GM23338 (cell line): ENCODE measurements around the gene POLA1. TPM values are rescaled to one million over a fixed set of nuclear protein-coding genes. Genes with fewer than 3 reads are reported as not detected.

Source experiments
- ATAC-seq: fragments of 200-7000 bp; cut with Tn5 transposase; 3 replicates; pipeline ENCODE4 v1.9.1; 2020
- DNase-seq: peaks from one replicate; pipeline ENCODE4 v3.0.0-alpha.2; 2015; ENCODE audit warnings: low spot score
- H2AFZ ChIP-seq: fragments of 200-600 bp; sonication (generic); 2 replicates; pipeline ENCODE4 v1.8.0; 2016; ENCODE audit warnings: antibody characterized with exemption, mild to moderate bottlenecking, moderate library complexity
- H3F3A ChIP-seq: fragments of 200-600 bp; sonication (generic); replicated peaks from 2 replicates; pipeline ENCODE4 v1.8.0; 2017; ENCODE audit warnings: antibody characterized with exemption, mixed run types, low read depth
- H3K27ac ChIP-seq: fragments of 200-600 bp; sonication (generic); 2 replicates; pipeline ENCODE4 v1.6.1; 2016; ENCODE audit warnings: low read depth
- H3K27me3 ChIP-seq: fragments of 200-600 bp; sonication (generic); 2 replicates; pipeline ENCODE4 v1.8.0; 2016; ENCODE audit warnings: mild to moderate bottlenecking, mixed run types, moderate library complexity; ENCODE audit not compliant: insufficient read depth
- H3K36me3 ChIP-seq: fragments of 200-600 bp; sonication (generic); 2 replicates; pipeline ENCODE4 v1.8.0; 2016; ENCODE audit warnings: mild to moderate bottlenecking; ENCODE audit not compliant: insufficient read depth
- H3K4me1 ChIP-seq: fragments of 200-600 bp; sonication (generic); 2 replicates; pipeline ENCODE4 v1.8.0; 2016; ENCODE audit warnings: mild to moderate bottlenecking, moderate library complexity; ENCODE audit not compliant: insufficient read depth
- H3K4me2 ChIP-seq: fragments of 200-600 bp; sonication (generic); 2 replicates; pipeline ENCODE4 v1.7.1; 2017; ENCODE audit warnings: mixed run types
- H3K4me3 ChIP-seq: fragments of 200-600 bp; sonication (generic); 2 replicates; pipeline ENCODE4 v1.6.1; 2016; ENCODE audit warnings: mixed run types
- H3K79me2 ChIP-seq: fragments of 200-600 bp; sonication (generic); replicated peaks from 2 replicates; pipeline ENCODE4 v1.8.0; 2017; ENCODE audit warnings: mild to moderate bottlenecking; ENCODE audit not compliant: insufficient read depth
- H3K9me2 ChIP-seq: fragments of 200-600 bp; sonication (generic); 2 replicates; pipeline ENCODE4 v1.8.0; 2017; ENCODE audit not compliant: insufficient read depth
- H4K20me1 ChIP-seq: fragments of 200-600 bp; sonication (generic); replicated peaks from 2 replicates; pipeline ENCODE4 v1.8.0; 2017; ENCODE audit warnings: mild to moderate bottlenecking; ENCODE audit not compliant: insufficient read depth
- H3K27ac Mint-ChIP-seq: 2 replicates; pipeline ENCODE4 v1.8.0; 2020; ENCODE audit warnings: inconsistent platforms, mild to moderate bottlenecking, moderate library complexity, mixed read lengths
- H3K27me3 Mint-ChIP-seq: 3 replicates; pipeline ENCODE4 v1.8.0; 2022; ENCODE audit warnings: low read depth, mild to moderate bottlenecking, moderate library complexity, mixed read lengths, inconsistent platforms; ENCODE audit not compliant: insufficient read depth, poor library complexity
- H3K36me3 Mint-ChIP-seq: 3 replicates; pipeline ENCODE4 v1.8.0; 2021; ENCODE audit warnings: low read depth, mild to moderate bottlenecking, inconsistent platforms, moderate library complexity, mixed read lengths
- H3K4me1 Mint-ChIP-seq: 3 replicates; pipeline ENCODE4 v1.8.0; 2020; ENCODE audit warnings: mild to moderate bottlenecking, inconsistent platforms, mixed read lengths
- H3K4me3 Mint-ChIP-seq: 3 replicates; pipeline ENCODE4 v1.8.0; 2021; ENCODE audit warnings: moderate library complexity, mild to moderate bottlenecking, inconsistent platforms, mixed read lengths
- H3K9me3 Mint-ChIP-seq: 3 replicates; pipeline ENCODE4 v1.8.0; 2020; ENCODE audit warnings: moderate library complexity, mild to moderate bottlenecking, inconsistent platforms, mixed read lengths
- CREB1 ChIP-seq: fragments of 250-450 bp; sonication (Bioruptor Pico); IDR thresholded peaks from 2 replicates; pipeline ENCODE4 v1.5.0; 2020; ENCODE audit warnings: low read depth, mild to moderate bottlenecking, moderate library complexity
- EZH2 ChIP-seq: fragments of 200-600 bp; sonication (generic); IDR thresholded peaks from one replicate; pipeline ENCODE4 v1.8.0; 2017; ENCODE audit warnings: antibody characterized with exemption, mild to moderate bottlenecking, low read depth; ENCODE audit not compliant: unreplicated experiment
- EZH2phosphoT487 ChIP-seq: fragments of 200-600 bp; sonication (generic); IDR thresholded peaks from one replicate; pipeline ENCODE4 v1.8.1; 2018; ENCODE audit warnings: antibody characterized with exemption; ENCODE audit not compliant: unreplicated experiment
- JUNB ChIP-seq: IDR thresholded peaks from one replicate; pipeline ENCODE4 v1.6.1; 2016; ENCODE audit warnings: antibody characterized with exemption; ENCODE audit not compliant: unreplicated experiment
- NANOG ChIP-seq: IDR thresholded peaks from 2 replicates; pipeline ENCODE4 v1.6.1; 2016; ENCODE audit warnings: antibody characterized with exemption, borderline replicate concordance
- POLR2AphosphoS5 ChIP-seq: IDR thresholded peaks from 2 replicates; pipeline ENCODE4 v1.6.1; 2016; ENCODE audit warnings: antibody characterized with exemption, low read depth
- REST ChIP-seq: IDR thresholded peaks from one replicate; pipeline ENCODE4 v1.6.1; 2018; ENCODE audit warnings: antibody characterized with exemption; ENCODE audit not compliant: unreplicated experiment
- STAT1 ChIP-seq: IDR thresholded peaks from one replicate; pipeline ENCODE4 v1.6.1; 2016; ENCODE audit warnings: antibody characterized with exemption; ENCODE audit not compliant: unreplicated experiment
- ZNF114 ChIP-seq: fragments of 250-450 bp; sonication (Bioruptor Pico); IDR thresholded peaks from 2 replicates; pipeline ENCODE4 v1.5.0; 2020; ENCODE audit warnings: mild to moderate bottlenecking, moderate library complexity
- polyA plus RNA-seq: library from polyadenylated mRNA; unstranded; fragments of >200 nt; fragmentation: Nextera tagmentation; extraction: Ambion mirVana; gene quantifications from 2 replicates; pipeline ENCODE4 v1.2.1, GENCODE V29; 2016
- total RNA-seq: library from RNA; depleted of rRNA; stranded (reverse); fragments of >200 nt; shearing (Covaris generic); gene quantifications from 2 replicates; pipeline ENCODE4 v1.2.3, GENCODE V29; 2014
- TF ChIP-seq, protein P1 (sequence below): fragments of 250-450 bp; sonication (Bioruptor Pico); IDR thresholded peaks from 2 replicates; pipeline ENCODE4 v1.5.0; 2020; ENCODE audit warnings: mild to moderate bottlenecking, moderate library complexity
- TF ChIP-seq, protein P2 (sequence below): IDR thresholded peaks from 2 replicates; pipeline ENCODE4 v1.6.1; 2016; ENCODE audit warnings: antibody characterized with exemption

POLA1 gene
- total and polyA plus RNA-seq, 2 experiments from 2014 or later = 12.6 to 36.6 TPM

- Histone ChIP-seq H3K27me3 (no peaks in the 10 kb centered on the region), H2AFZ (no peak overlapping the region), H3K36me3 (no peaks in the 10 kb centered on the region), H3K4me3 (no peak overlapping the region), H3K27ac (no peak overlapping the region), H3F3A (no peaks in the 10 kb centered on the region), H3K4me2 (no peak overlapping the region), H4K20me1 (no peaks in the 10 kb centered on the region), H3K9me2 (no peaks in the 10 kb centered on the region), H3K4me1 (peaks cover 13% of the 10 kb centered on the region), H3K79me2 (no peaks in the 10 kb centered on the region)
- ATAC-seq (no peak), DNase-seq (no peak)
- H3K27me3 Mint-ChIP-seq = no peaks in the 10 kb centered on the region
- TF ChIP-seq EZH2phosphoT487 (no peak), ZNF114 (no peak), JUNB (no peak), REST (no peak), STAT1 (no peak), POLR2AphosphoS5 (no peak), EZH2 (no peak), NANOG (no peak)
- H3K4me3 Mint-ChIP-seq = no peak overlapping the region
- H3K36me3 Mint-ChIP-seq = no peaks in the 10 kb centered on the region
- H3K9me3 Mint-ChIP-seq = no peaks in the 10 kb centered on the region
- peaks cover 13% of the 10 kb centered on the region for H3K4me1 Mint-ChIP-seq
- H3K27ac Mint-ChIP-seq = no peak overlapping the region
These were observed 32.4 kb upstream of the POLA1 start for GRCh38 chrX:24661292-24661691.

DNA sequence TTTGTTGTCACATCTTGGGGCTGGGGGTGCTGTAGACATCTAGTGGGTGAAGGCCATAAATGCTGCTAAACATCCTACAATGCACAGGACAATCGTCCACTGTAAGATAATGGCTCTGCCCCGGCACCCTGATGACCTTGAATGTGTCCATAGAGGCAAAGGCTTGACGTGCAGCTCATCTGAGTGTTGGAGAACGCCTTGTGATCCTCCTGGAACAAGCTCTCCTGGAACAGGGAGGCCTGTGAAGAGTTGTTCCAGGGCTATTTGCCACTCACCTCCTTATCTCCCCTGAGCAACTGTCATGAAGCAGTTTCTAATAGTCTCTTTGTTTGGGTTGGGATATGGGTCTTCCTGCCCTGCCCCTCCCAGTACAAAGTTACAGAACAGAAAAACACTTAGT lies 31.4 kb upstream of the POLA1 start:
- Histone ChIP-seq H3K4me2 (no peak overlapping the region), H3F3A (no peaks in the 10 kb centered on the region), H3K27me3 (no peaks in the 10 kb centered on the region), H3K4me3 (no peak overlapping the region), H3K9me2 (no peaks in the 10 kb centered on the region), H4K20me1 (no peaks in the 10 kb centered on the region), H3K27ac (no peak overlapping the region), H3K4me1 (peaks cover 13% of the 10 kb centered on the region), H2AFZ (no peak overlapping the region), H3K79me2 (no peaks in the 10 kb centered on the region), H3K36me3 (no peaks in the 10 kb centered on the region)
- no peaks in the 10 kb centered on the region for H3K36me3 Mint-ChIP-seq
- peaks cover 13% of the 10 kb centered on the region for H3K4me1 Mint-ChIP-seq
- no peaks in the 10 kb centered on the region for H3K27me3 Mint-ChIP-seq
- no peak for ATAC-seq
- H3K9me3 Mint-ChIP-seq = no peaks in the 10 kb centered on the region
- no peak for DNase-seq
- H3K27ac Mint-ChIP-seq = no peak overlapping the region
- no peak overlapping the region for H3K4me3 Mint-ChIP-seq
- TF ChIP-seq, protein P1, sequence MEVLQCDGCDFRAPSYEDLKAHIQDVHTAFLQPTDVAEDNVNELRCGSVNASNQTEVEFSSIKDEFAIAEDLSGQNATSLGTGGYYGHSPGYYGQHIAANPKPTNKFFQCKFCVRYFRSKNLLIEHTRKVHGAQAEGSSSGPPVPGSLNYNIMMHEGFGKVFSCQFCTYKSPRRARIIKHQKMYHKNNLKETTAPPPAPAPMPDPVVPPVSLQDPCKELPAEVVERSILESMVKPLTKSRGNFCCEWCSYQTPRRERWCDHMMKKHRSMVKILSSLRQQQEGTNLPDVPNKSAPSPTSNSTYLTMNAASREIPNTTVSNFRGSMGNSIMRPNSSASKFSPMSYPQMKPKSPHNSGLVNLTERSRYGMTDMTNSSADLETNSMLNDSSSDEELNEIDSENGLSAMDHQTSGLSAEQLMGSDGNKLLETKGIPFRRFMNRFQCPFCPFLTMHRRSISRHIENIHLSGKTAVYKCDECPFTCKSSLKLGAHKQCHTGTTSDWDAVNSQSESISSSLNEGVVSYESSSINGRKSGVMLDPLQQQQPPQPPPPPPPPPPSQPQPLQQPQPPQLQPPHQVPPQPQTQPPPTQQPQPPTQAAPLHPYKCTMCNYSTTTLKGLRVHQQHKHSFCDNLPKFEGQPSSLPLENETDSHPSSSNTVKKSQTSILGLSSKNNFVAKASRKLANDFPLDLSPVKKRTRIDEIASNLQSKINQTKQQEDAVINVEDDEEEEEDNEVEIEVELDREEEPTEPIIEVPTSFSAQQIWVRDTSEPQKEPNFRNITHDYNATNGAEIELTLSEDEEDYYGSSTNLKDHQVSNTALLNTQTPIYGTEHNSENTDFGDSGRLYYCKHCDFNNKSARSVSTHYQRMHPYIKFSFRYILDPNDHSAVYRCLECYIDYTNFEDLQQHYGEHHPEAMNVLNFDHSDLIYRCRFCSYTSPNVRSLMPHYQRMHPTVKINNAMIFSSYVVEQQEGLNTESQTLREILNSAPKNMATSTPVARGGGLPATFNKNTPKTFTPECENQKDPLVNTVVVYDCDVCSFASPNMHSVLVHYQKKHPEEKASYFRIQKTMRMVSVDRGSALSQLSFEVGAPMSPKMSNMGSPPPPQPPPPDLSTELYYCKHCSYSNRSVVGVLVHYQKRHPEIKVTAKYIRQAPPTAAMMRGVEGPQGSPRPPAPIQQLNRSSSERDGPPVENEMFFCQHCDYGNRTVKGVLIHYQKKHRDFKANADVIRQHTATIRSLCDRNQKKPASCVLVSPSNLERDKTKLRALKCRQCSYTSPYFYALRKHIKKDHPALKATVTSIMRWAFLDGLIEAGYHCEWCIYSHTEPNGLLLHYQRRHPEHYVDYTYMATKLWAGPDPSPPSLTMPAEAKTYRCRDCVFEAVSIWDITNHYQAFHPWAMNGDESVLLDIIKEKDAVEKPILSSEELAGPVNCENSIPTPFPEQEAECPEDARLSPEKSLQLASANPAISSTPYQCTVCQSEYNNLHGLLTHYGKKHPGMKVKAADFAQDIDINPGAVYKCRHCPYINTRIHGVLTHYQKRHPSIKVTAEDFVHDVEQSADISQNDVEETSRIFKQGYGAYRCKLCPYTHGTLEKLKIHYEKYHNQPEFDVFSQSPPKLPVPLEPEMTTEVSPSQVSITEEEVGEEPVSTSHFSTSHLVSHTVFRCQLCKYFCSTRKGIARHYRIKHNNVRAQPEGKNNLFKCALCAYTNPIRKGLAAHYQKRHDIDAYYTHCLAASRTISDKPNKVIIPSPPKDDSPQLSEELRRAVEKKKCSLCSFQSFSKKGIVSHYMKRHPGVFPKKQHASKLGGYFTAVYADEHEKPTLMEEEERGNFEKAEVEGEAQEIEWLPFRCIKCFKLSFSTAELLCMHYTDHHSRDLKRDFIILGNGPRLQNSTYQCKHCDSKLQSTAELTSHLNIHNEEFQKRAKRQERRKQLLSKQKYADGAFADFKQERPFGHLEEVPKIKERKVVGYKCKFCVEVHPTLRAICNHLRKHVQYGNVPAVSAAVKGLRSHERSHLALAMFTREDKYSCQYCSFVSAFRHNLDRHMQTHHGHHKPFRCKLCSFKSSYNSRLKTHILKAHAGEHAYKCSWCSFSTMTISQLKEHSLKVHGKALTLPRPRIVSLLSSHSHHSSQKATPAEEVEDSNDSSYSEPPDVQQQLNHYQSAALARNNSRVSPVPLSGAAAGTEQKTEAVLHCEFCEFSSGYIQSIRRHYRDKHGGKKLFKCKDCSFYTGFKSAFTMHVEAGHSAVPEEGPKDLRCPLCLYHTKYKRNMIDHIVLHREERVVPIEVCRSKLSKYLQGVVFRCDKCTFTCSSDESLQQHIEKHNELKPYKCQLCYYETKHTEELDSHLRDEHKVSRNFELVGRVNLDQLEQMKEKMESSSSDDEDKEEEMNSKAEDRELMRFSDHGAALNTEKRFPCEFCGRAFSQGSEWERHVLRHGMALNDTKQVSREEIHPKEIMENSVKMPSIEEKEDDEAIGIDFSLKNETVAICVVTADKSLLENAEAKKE (CRISPR knock-in tag) = no peak
- TF ChIP-seq ZNF114 (no peak), NANOG (no peak), EZH2phosphoT487 (no peak), CREB1 (CRISPR knock-in tag) (no peak)
- TF ChIP-seq, protein P2, sequence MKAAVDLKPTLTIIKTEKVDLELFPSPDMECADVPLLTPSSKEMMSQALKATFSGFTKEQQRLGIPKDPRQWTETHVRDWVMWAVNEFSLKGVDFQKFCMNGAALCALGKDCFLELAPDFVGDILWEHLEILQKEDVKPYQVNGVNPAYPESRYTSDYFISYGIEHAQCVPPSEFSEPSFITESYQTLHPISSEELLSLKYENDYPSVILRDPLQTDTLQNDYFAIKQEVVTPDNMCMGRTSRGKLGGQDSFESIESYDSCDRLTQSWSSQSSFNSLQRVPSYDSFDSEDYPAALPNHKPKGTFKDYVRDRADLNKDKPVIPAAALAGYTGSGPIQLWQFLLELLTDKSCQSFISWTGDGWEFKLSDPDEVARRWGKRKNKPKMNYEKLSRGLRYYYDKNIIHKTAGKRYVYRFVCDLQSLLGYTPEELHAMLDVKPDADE = no peak
